ENCODE results near the gene PLCXD1.
"Not testable (repeated sequence)": the region's sequence is repeated elsewhere in the genome, so short reads cannot be mapped to it uniquely, and the experiment has no call there.

PLCXD1 gene

GRCh38 chrX:281166-281999 is at the start of gene PLCXD1:
PLCXD1 (plus strand) TSS chrX:281381; CDS start chrX:284188, 2,807 bp downstream.
- no peak for DNase-seq (ENCODE audit: low read depth)

GRCh38 chrX:231637-232277 is 49.4 kb upstream of the PLCXD1 start:
- DNase-seq (ENCODE audit: low read depth) = not testable (repeated sequence)

- DNase-seq (ENCODE audit: low read depth) = not testable (repeated sequence)
Observed at GRCh38 chrX:232278-232655, 48.9 kb upstream of the PLCXD1 start.

GRCh38 chrX:236201-236600 is 45.0 kb upstream of the PLCXD1 start:
- not testable (repeated sequence) for DNase-seq (ENCODE audit: low read depth)

- no peak for DNase-seq (ENCODE audit: low read depth)
Observed at GRCh38 chrX:250965-251364, 30.2 kb upstream of the PLCXD1 start.

- not testable (repeated sequence) for DNase-seq (ENCODE audit: low read depth)
Observed at GRCh38 chrX:251396-252243, 29.6 kb upstream of the PLCXD1 start.

GRCh38 chrX:252244-252956 is 28.8 kb upstream of the PLCXD1 start:
- no peak for DNase-seq (ENCODE audit: low read depth)

GRCh38 chrX:252957-253291 is 28.3 kb upstream of the PLCXD1 start:
- no peak for DNase-seq (ENCODE audit: low read depth)

GRCh38 chrX:253451-254297 is 27.5 kb upstream of the PLCXD1 start:
- DNase-seq (ENCODE audit: low read depth) = no peak

- DNase-seq (ENCODE audit: low read depth) = no peak
Observed at GRCh38 chrX:254630-255215, 26.5 kb upstream of the PLCXD1 start.

- no peak for DNase-seq (ENCODE audit: low read depth)
Observed at GRCh38 chrX:255923-256331, 25.3 kb upstream of the PLCXD1 start.

GRCh38 chrX:257054-257453 is 24.1 kb upstream of the PLCXD1 start:
- DNase-seq (ENCODE audit: low read depth) = not testable (repeated sequence)

GRCh38 chrX:257681-258289 is 23.4 kb upstream of the PLCXD1 start:
- DNase-seq (ENCODE audit: low read depth) = no peak

- no peak for DNase-seq (ENCODE audit: low read depth)
Observed at GRCh38 chrX:258291-259040, 22.7 kb upstream of the PLCXD1 start.

GRCh38 chrX:259692-260355 is 21.4 kb upstream of the PLCXD1 start:
- no peak for DNase-seq (ENCODE audit: low read depth)

GRCh38 chrX:261167-261918 is 19.8 kb upstream of the PLCXD1 start:
- no peak for DNase-seq (ENCODE audit: low read depth)

- no peak for DNase-seq (ENCODE audit: low read depth)
Observed at GRCh38 chrX:261919-262352, 19.2 kb upstream of the PLCXD1 start.

GRCh38 chrX:262381-262909 is 18.7 kb upstream of the PLCXD1 start:
- no peak for DNase-seq (ENCODE audit: low read depth)
